Endodermal cell (in vitro differentiated cells): ENCODE measurements around the gene JAZF1. TPM values are rescaled to one million over a fixed set of nuclear protein-coding genes. Genes with fewer than 3 reads are reported as not detected.

Experiments
- DNase-seq: peaks from one replicate; pipeline ENCODE4 v3.0.0-alpha.2; 2017
- H3K27ac ChIP-seq: 2 replicates; pipeline ENCODE4 v1.5.1; 2013; ENCODE audit warnings: mild to moderate bottlenecking, low read depth, low read length, moderate library complexity
- H3K27me3 ChIP-seq: 2 replicates; pipeline ENCODE4 v1.6.1; 2013; ENCODE audit warnings: mild to moderate bottlenecking, low read length, moderate library complexity; ENCODE audit not compliant: insufficient read depth, control insufficient read depth, poor library complexity, severe bottlenecking
- H3K36me3 ChIP-seq: 2 replicates; pipeline ENCODE4 v1.7.0; 2013; ENCODE audit warnings: mild to moderate bottlenecking, low read length, moderate library complexity; ENCODE audit not compliant: control insufficient read depth, insufficient read depth
- H3K4me1 ChIP-seq: one replicate; pipeline ENCODE4 v1.7.0; 2013; ENCODE audit warnings: low read length; ENCODE audit not compliant: control insufficient read depth, insufficient read depth
- H3K4me3 ChIP-seq: 2 replicates; pipeline ENCODE4 v1.5.1; 2013; ENCODE audit warnings: mild to moderate bottlenecking, low read length, moderate library complexity
- H3K9ac ChIP-seq: 2 replicates; pipeline ENCODE4 v1.6.1; 2013; ENCODE audit warnings: mild to moderate bottlenecking, low read length, moderate library complexity; ENCODE audit not compliant: poor library complexity, severe bottlenecking; ENCODE audit errors: extremely low read depth
- H3K9me3 ChIP-seq: 2 replicates; pipeline ENCODE4 v1.6.1; 2013; ENCODE audit warnings: mild to moderate bottlenecking, low read length, moderate library complexity; ENCODE audit not compliant: control insufficient read depth
- H3K27ac Mint-ChIP-seq: 2 replicates; pipeline ENCODE4 v1.8.0; 2020; ENCODE audit warnings: mixed read lengths
- H3K27me3 Mint-ChIP-seq: 2 replicates; pipeline ENCODE4 v1.8.0; 2021; ENCODE audit warnings: mild to moderate bottlenecking, mixed read lengths; ENCODE audit not compliant: insufficient read depth
- H3K36me3 Mint-ChIP-seq: 2 replicates; pipeline ENCODE4 v1.8.0; 2020; ENCODE audit warnings: low read depth, mixed read lengths
- H3K4me1 Mint-ChIP-seq: 2 replicates; pipeline ENCODE4 v1.8.0; 2020; ENCODE audit warnings: mixed read lengths
- H3K4me3 Mint-ChIP-seq: 2 replicates; pipeline ENCODE4 v1.8.0; 2020; ENCODE audit warnings: mild to moderate bottlenecking, moderate library complexity, mixed read lengths
- H3K9me3 Mint-ChIP-seq: 2 replicates; pipeline ENCODE4 v1.8.0; 2020; ENCODE audit warnings: mild to moderate bottlenecking, mixed read lengths
- CTCF ChIP-seq: fragments of 200-600 bp; sonication (generic); conservative IDR thresholded peaks from 2 replicates; pipeline ENCODE4 v1.5.0; 2021; ENCODE audit warnings: antibody characterized with exemption, mild to moderate bottlenecking
- WGBS, 2 experiments: methylation state at CpG; one replicate each; pipeline versions ENCODE4 v1.1.5 to v1.1.7; 2013; ENCODE audit warnings: missing lambda C conversion rate in 2 of 2, mixed read lengths in 1 of 2; ENCODE audit not compliant: insufficient coverage in 1 of 2, insufficient read length in 1 of 2; 5-methylcytosine and 5-hydroxymethylcytosine counted together
- total RNA-seq, 2 donors: library from RNA; stranded (reverse); fragmentation: NEBNext Ultra II Directional in 1 of 2; extraction: Animal tissue kit (Norgen Biotek cat#: 25700) in 1 of 2; gene quantifications; 2 replicates in 1 of 2; 3 replicates in 1 of 2; pipeline ENCODE4 v1.2.1, GENCODE V29; 2021

The JAZF1 gene
- total RNA-seq, 2 donors from 2014 or later, result 18.3 to 33.6 TPM

- Histone ChIP-seq H3K9me3 (no peaks in the 10 kb centered on the region), H3K27me3 (no peaks in the 10 kb centered on the region), H3K36me3 (no peaks in the 10 kb centered on the region), H3K9ac (no peak overlapping the region), H3K4me1 (no peaks in the 10 kb centered on the region), H3K4me3 (no peak overlapping the region), H3K27ac (no peak overlapping the region)
- Mint-ChIP-seq H3K9me3 (no peaks in the 10 kb centered on the region), H3K4me1 (no peaks in the 10 kb centered on the region), H3K27ac (no peak overlapping the region), H3K27me3 (peaks cover 3% of the 10 kb centered on the region), H3K4me3 (no peak overlapping the region), H3K36me3 (no peaks in the 10 kb centered on the region)
- no peak for DNase-seq
- 90 to 100% methylated on average over 2 to 7 of the region's 7 CpGs for WGBS, 2 experiments
- TF ChIP-seq CTCF, result no peak
Measured at GRCh38 chr7:27947586-27948278, 232.9 kb downstream of the JAZF1 start.

- H3K27me3 Mint-ChIP-seq, result no peaks in the 10 kb centered on the region
- no peak for TF ChIP-seq CTCF
- Histone ChIP-seq H3K36me3 (no peaks in the 10 kb centered on the region), H3K4me1 (no peaks in the 10 kb centered on the region), H3K27ac (no peak overlapping the region), H3K9ac (no peak overlapping the region), H3K9me3 (no peaks in the 10 kb centered on the region), H3K27me3 (no peaks in the 10 kb centered on the region), H3K4me3 (no peak overlapping the region)
- DNase-seq, result no peak
- no peaks in the 10 kb centered on the region for H3K9me3 Mint-ChIP-seq
- H3K4me1 Mint-ChIP-seq, result peaks cover 8% of the 10 kb centered on the region
- WGBS, 2 experiments, result 98 to 100% methylated on average over 2 of the region's 2 CpGs
- no peaks in the 10 kb centered on the region for H3K36me3 Mint-ChIP-seq
- H3K27ac Mint-ChIP-seq, result no peak overlapping the region
- H3K4me3 Mint-ChIP-seq, result no peak overlapping the region
Measured at GRCh38 chr7:27946351-27946750, 234.2 kb downstream of the JAZF1 start.

- no peak overlapping the region for H3K4me3 ChIP-seq
- no peak for DNase-seq
- Mint-ChIP-seq H3K4me1 (peaks cover 19% of the 10 kb centered on the region), H3K27ac (no peak overlapping the region), H3K27me3 (no peaks in the 10 kb centered on the region), H3K36me3 (no peaks in the 10 kb centered on the region), H3K9me3 (no peaks in the 10 kb centered on the region), H3K4me3 (no peak overlapping the region)
- H3K36me3 ChIP-seq, result no peaks in the 10 kb centered on the region
- no peak for TF ChIP-seq CTCF
- H3K9ac ChIP-seq, result no peak overlapping the region
- 92 to 100% methylated on average over 9 to 10 of the region's 10 CpGs for WGBS, 2 experiments
- no peaks in the 10 kb centered on the region for H3K27me3 ChIP-seq
- peaks cover 6% of the 10 kb centered on the region for H3K4me1 ChIP-seq
- H3K9me3 ChIP-seq, result no peaks in the 10 kb centered on the region
- H3K27ac ChIP-seq, result no peak overlapping the region
Measured at GRCh38 chr7:27945058-27945795, 235.4 kb downstream of the JAZF1 start.
